ENCODE measurements around the gene CASP8. TPM values are rescaled to one million over a fixed set of nuclear protein-coding genes. Genes with fewer than 3 reads are reported as not detected.
"Not testable (repeated sequence)": the region's sequence is repeated elsewhere in the genome, so short reads cannot be mapped to it uniquely, and the experiment has no call there.

CASP8 gene
- total and polyA plus RNA-seq, 12 donors = 8.2 to 55.8 (median 19.4) TPM

DNA sequence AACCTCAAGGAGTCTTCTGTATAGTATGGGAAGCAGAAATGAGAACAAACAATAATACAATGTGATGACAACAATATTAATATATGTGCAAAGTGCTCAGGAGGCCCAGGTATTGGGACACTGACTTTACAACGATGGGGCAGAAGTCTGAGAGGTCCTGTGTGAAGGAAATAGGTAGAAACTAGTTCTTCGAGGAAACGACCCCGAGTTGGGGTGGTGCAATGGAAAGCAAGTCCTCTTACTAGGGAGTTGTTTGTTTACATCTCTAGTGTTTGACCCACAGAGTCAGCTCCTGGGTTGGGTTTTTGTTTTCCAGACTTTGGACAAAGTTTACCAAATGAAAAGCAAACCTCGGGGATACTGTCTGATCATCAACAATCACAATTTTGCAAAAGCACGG lies 16.2 kb downstream of the CASP8 start:
- DNase-seq = no peak
- no peaks in the 10 kb centered on the region for H3K9me3 ChIP-seq (replicated peaks in 1 of 3)
- peaks cover 0 to 41% of the 10 kb centered on the region in 2 donors for H3K36me3 ChIP-seq (replicated peaks in 1 of 2)
- TF ChIP-seq POLR2A (IDR thresholded peaks at IDR 0.05) = no peak
- TF ChIP-seq, protein P1, sequence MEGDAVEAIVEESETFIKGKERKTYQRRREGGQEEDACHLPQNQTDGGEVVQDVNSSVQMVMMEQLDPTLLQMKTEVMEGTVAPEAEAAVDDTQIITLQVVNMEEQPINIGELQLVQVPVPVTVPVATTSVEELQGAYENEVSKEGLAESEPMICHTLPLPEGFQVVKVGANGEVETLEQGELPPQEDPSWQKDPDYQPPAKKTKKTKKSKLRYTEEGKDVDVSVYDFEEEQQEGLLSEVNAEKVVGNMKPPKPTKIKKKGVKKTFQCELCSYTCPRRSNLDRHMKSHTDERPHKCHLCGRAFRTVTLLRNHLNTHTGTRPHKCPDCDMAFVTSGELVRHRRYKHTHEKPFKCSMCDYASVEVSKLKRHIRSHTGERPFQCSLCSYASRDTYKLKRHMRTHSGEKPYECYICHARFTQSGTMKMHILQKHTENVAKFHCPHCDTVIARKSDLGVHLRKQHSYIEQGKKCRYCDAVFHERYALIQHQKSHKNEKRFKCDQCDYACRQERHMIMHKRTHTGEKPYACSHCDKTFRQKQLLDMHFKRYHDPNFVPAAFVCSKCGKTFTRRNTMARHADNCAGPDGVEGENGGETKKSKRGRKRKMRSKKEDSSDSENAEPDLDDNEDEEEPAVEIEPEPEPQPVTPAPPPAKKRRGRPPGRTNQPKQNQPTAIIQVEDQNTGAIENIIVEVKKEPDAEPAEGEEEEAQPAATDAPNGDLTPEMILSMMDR (IDR thresholded peaks at IDR 0.05) = no peak
- intact Hi-C loops (cut with DNase I) = no loop called here
- H3K4me3 ChIP-seq = no peak overlapping the region
- H3K27ac ChIP-seq = no peak overlapping the region
- H3K27me3 ChIP-seq = no peaks in the 10 kb centered on the region
- 90 to 93% (median 92%) methylated on average over 6 of the region's 6 CpGs for WGBS, 4 donors
- H3K4me1 ChIP-seq (replicated peaks in 1 of 2) = no peaks in the 10 kb centered on the region

- TF ChIP-seq, protein P1 (IDR thresholded peaks at IDR 0.05) = no peak
- TF ChIP-seq POLR2A (IDR thresholded peaks at IDR 0.05) = no peak
- Histone ChIP-seq H3K9me3 (replicated peaks in 1 of 3) (no peaks in the 10 kb centered on the region), H3K4me3 (no peak overlapping the region), H3K27ac (no peak overlapping the region), H3K27me3 (no peaks in the 10 kb centered on the region), H3K36me3 (replicated peaks in 1 of 2) (peaks cover 0 to 23% of the 10 kb centered on the region in 2 donors), H3K4me1 (replicated peaks in 1 of 2) (no peaks in the 10 kb centered on the region)
- intact Hi-C loops (cut with DNase I) = no loop called here
- WGBS, 4 donors = 90 to 100% (median 94%) methylated on average over 1 of the region's 1 CpG
- DNase-seq = no peak
Observed at GRCh38 chr2:201279079-201279478, 18.7 kb downstream of the CASP8 start.

GRCh38 chr2:201280191-201281040 lies 20.1 kb downstream of the CASP8 start:
- H3K27ac ChIP-seq = no peak overlapping the region
- peaks cover 0 to 24% of the 10 kb centered on the region in 2 donors for H3K36me3 ChIP-seq (replicated peaks in 1 of 2)
- 83 to 90% (median 86%) methylated on average over 3 of the region's 3 CpGs for WGBS, 4 donors

GRCh38 chr2:201285499-201285898 lies 25.2 kb downstream of the CASP8 start:
- DNase-seq = no peak
- Histone ChIP-seq H3K4me1 (replicated peaks in 1 of 2) (no peaks in the 10 kb centered on the region), H3K9me3 (replicated peaks in 1 of 3) (no peaks in the 10 kb centered on the region), H3K36me3 (replicated peaks in 1 of 2) (peaks cover 0 to 15% of the 10 kb centered on the region in 2 donors), H3K27me3 (no peaks in the 10 kb centered on the region), H3K27ac (no peak overlapping the region), H3K4me3 (no peak overlapping the region)
- whole genome bisulfite sequencing, 4 donors = 97 to 100% (median 100%) methylated on average over 1 of the region's 1 CpG
- TF ChIP-seq, protein P1 (IDR thresholded peaks at IDR 0.05) = no peak
- intact Hi-C loops (cut with DNase I) = no loop called here

More at GRCh38 chr2:201280191-201281040, 20.1 kb downstream of the CASP8 start:
- no peaks in the 10 kb centered on the region for H3K4me1 ChIP-seq (replicated peaks in 1 of 2)
- TF ChIP-seq POLR2A (IDR thresholded peaks at IDR 0.05) = no peak
- TF ChIP-seq, protein P1 (IDR thresholded peaks at IDR 0.05) = no peak
- no peaks in the 10 kb centered on the region for H3K9me3 ChIP-seq (replicated peaks in 1 of 3)
- H3K4me3 ChIP-seq = no peak overlapping the region
- DNase-seq = no peak
- intact Hi-C loops (cut with DNase I) = no loop called here
- no peaks in the 10 kb centered on the region for H3K27me3 ChIP-seq

GRCh38 chr2:201290457-201291148 lies 30.3 kb downstream of the CASP8 start:
- H3K27me3 ChIP-seq; DNase-seq; H3K36me3 ChIP-seq (replicated peaks in 1 of 2); H3K4me1 ChIP-seq (replicated peaks in 1 of 2); H3K9me3 ChIP-seq (replicated peaks in 1 of 3); H3K4me3 ChIP-seq; intact Hi-C loops (cut with DNase I); H3K27ac ChIP-seq: not testable (repeated sequence)
- WGBS, 4 donors = 83 to 97% (median 93%) methylated on average over 11 to 15 of the region's 15 CpGs

All from adrenal gland (tissue), 12 donors.